Measurements from ENCODE around the gene PRKCH. TPM values are rescaled to one million over a fixed set of nuclear protein-coding genes. Genes with fewer than 3 reads are reported as not detected.
"Not testable (repeated sequence)": the region's sequence is repeated elsewhere in the genome, so short reads cannot be mapped to it uniquely, and the experiment has no call there.

Gene PRKCH
- total RNA-seq, 1 donor from 2014 or later: 217 TPM

- intact Hi-C loops (cut with micrococcal nuclease): no loop called here
Measured at GRCh38 chr14:61300754-61301153, 20.6 kb upstream of the PRKCH start.

- intact Hi-C loops (cut with micrococcal nuclease): no loop called here
Measured at GRCh38 chr14:61304688-61305087, 16.7 kb upstream of the PRKCH start.

- intact Hi-C loops (cut with micrococcal nuclease): no loop called here
Measured at GRCh38 chr14:61308198-61308597, 13.2 kb upstream of the PRKCH start.

GRCh38 chr14:61308701-61309100 lies 12.7 kb upstream of the PRKCH start:
- intact Hi-C loops (cut with micrococcal nuclease): not testable (repeated sequence)

GRCh38 chr14:61315313-61315712 lies 6.1 kb upstream of the PRKCH start:
- intact Hi-C loops (cut with micrococcal nuclease): no loop called here

- intact Hi-C loops (cut with micrococcal nuclease): no loop called here
Measured at GRCh38 chr14:61319086-61319485, 2.3 kb upstream of the PRKCH start.

GRCh38 chr14:61319706-61320105 lies 1.7 kb upstream of the PRKCH start:
- intact Hi-C loops (cut with micrococcal nuclease): loop anchor here (5.0 to 10.0 kb wide), 3 partner anchors 37 to 1835 kb away; partner anchors contain the start of genes JKAMP, L3HYPDH and TMEM30B

- intact Hi-C loops (cut with micrococcal nuclease): loop anchor here (5.0 to 10.0 kb wide), 3 partner anchors 38 to 1835 kb away; partner anchors contain the start of genes JKAMP, L3HYPDH and TMEM30B
Measured at GRCh38 chr14:61320170-61320569, 1.2 kb upstream of the PRKCH start.

DNA sequence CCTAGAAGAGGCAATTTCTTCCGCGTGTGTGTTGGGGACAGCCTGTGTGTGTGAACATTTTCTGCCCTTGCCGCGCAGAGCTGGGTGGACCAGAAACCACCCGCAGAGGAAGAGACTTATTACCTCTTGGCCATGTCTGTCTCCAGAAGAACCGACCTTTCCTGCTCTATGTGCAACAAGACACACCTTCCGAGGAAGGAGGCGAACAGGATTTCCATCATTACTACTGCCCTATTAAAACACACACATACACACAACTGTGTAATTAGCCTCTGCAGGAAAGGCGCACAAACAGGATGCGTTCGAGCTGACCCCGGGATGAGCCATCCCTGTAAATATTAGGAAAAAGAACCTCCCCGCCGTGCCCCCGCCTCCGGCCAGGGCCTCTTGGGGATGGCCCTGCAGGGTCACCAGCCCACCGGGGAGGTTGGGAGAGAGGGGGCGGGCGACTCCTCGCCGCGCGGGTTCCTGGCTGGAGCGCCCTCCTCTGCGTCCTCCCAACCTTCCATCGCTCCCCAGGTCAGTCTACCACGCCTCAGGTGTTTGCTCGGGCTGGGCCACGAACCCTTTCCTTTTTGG lies 484 bp upstream of the PRKCH start:
- intact Hi-C loops (cut with micrococcal nuclease): loop anchor here (1.0 to 10.0 kb wide), 7 partner anchors 21 to 1836 kb away; partner anchors contain the start of genes JKAMP, L3HYPDH, SNAPC1 and TMEM30B

GRCh38 chr14:61322011-61322798 lies 826 bp downstream of the PRKCH start:
- intact Hi-C loops (cut with micrococcal nuclease): loop anchor here (5.0 to 10.0 kb wide), 3 partner anchors 40 to 1837 kb away; partner anchors contain the start of genes JKAMP, L3HYPDH and TMEM30B

- intact Hi-C loops (cut with micrococcal nuclease): loop anchor here (1.0 to 10.0 kb wide), 5 partner anchors 9 to 1838 kb away; partner anchors contain the start of genes JKAMP, L3HYPDH and TMEM30B
Measured at GRCh38 chr14:61322799-61323290, 1.5 kb downstream of the PRKCH start.

DNA sequence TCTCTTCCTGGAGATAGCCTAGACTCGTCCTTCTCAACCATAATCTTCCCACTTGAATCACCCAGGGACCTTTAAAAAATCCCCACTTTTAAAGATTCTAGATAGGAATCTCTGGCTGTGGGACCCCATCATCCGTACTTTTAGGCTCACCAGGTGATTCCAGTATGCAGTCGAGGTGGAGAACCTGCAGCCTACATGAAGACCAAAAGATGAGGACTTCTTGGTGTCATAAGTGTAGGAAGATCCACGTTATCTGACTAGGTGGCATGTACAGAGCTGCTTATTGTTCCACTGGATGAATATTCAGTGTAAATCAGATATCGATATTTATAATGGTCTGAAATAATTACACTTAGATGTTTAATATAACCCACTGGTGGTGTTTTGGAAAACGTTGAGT lies 2.6 kb downstream of the PRKCH start:
- intact Hi-C loops (cut with micrococcal nuclease): loop anchor here (1.0 to 10.0 kb wide), 6 partner anchors 8 to 1839 kb away; partner anchors contain the start of genes JKAMP, L3HYPDH and TMEM30B

- intact Hi-C loops (cut with micrococcal nuclease): loop anchor here (2.0 to 10.0 kb wide), 3 partner anchors 42 to 1840 kb away; partner anchors contain the start of genes JKAMP and L3HYPDH
Measured at GRCh38 chr14:61325166-61325565, 3.8 kb downstream of the PRKCH start.

DNA sequence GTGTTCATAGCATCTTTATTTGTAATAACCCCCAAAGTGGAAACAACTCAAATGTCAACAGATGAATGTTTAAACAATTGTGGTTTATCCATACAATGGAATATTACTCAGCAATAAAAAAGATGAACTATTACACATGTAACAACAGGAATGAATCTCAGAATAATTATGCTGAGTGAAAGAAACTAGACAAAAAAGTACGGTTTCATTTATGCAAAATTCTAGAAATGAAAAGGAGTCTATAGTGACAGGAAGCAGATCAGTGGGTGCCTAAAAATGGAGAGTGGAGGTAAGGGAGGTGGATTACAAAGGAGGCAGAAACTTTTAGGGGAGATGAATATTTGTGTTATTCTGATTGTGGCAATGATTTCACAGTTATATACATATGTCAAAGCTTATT lies 4.8 kb downstream of the PRKCH start:
- intact Hi-C loops (cut with micrococcal nuclease): loop anchor here (1.0 to 10.0 kb wide), 7 partner anchors 12 to 1841 kb away; partner anchors contain the start of genes JKAMP and L3HYPDH

GRCh38 chr14:61326847-61327246 lies 5.5 kb downstream of the PRKCH start:
- intact Hi-C loops (cut with micrococcal nuclease): loop anchor here (1.0 to 10.0 kb wide), 7 partner anchors 11 to 1842 kb away; partner anchors contain the start of genes JKAMP and L3HYPDH

DNA sequence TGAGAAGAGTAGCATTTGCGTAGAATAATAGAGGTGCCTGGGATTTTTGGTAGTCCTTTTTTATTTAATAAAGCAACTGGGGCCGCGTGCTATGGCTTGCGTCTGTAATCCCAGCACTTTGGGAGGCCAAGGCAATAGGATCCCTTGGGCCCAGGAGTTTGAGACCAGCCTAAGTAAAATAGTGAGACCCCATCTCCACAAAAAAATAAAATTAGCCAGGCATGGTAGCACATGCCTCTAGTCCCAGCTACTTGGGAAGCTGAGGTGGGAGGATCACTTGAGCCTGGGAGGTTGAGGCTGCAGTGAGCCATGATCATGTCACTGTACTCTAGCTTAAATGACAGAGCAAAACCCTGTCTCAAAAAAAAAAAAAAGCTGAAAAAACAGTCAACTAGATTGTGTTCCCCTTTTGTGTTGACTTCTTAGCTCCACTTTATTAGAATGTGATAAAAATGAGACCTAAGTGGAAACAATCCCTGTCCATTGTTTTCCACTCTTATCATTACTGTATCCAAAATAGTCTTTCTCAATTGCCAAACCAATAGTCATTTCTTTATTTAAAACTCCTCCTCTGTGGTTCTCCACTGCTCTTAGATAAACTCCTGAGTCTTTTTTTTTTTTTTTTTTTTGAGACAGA lies 7.4 kb downstream of the PRKCH start:
- intact Hi-C loops (cut with micrococcal nuclease): loop anchor here (10.0 kb wide), 2 partner anchors 266 to 1844 kb away; partner anchors contain the start of genes JKAMP and L3HYPDH

DNA sequence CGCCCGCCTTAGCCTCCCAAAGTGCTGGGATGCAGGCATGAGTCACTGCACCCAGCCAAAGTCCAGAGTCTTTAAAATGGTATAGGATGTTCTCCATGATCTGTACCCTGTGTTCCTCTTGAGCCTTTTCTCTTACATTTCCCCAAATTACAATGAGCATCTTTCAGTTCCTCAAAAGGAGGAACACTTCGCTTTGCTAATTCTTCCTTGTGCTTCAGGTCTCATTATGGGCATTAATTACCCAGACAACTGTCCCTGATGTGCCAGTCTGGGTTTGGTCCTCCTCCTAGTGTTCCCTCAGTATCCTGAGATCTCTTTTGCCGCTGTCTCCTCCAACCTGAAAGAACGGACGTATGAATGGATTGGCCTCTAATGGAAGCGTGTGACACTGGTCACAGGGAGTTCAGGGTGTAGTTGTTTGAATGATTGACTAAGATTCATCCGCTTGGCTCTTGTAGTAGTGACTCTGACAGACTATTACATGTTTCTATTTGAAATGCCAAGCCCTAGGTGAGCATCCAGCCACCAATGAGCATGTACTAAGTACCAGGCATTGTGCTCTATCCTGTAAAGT lies 8.2 kb downstream of the PRKCH start:
- intact Hi-C loops (cut with micrococcal nuclease): loop anchor here (1.0 to 10.0 kb wide), 4 partner anchors 9 to 1845 kb away; partner anchors contain the start of genes JKAMP and L3HYPDH

GRCh38 chr14:61330511-61330910 lies 9.1 kb downstream of the PRKCH start:
- intact Hi-C loops (cut with micrococcal nuclease): loop anchor here (1.0 to 5.0 kb wide), 2 partner anchors 8 to 578 kb away; no protein-coding TSS in a partner anchor

- intact Hi-C loops (cut with micrococcal nuclease): loop anchor here (1.0 to 5.0 kb wide), 3 partner anchors 9 to 580 kb away; no protein-coding TSS in a partner anchor
Measured at GRCh38 chr14:61331992-61332657, 10.7 kb downstream of the PRKCH start.

DNA sequence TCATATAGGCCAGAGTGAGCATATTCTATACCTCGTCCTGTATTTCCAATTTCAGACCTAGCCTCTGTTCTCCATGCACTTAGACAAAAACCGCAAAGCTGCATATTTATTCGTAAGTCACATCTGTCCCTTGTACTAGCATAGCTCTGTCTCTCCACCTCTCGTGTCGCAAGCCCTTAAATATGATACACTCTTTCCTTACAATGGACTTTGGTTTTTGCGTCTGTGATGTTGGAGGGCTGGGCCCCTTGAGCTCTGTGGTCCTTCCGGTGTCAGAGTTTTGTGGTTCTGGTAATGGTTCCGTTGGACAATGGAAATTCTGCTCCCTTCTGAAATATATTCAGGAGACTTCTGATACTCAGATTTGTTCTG lies 11.3 kb downstream of the PRKCH start:
- intact Hi-C loops (cut with micrococcal nuclease): loop anchor here (1.0 to 5.0 kb wide), 3 partner anchors 9 to 580 kb away; no protein-coding TSS in a partner anchor
